A673 (cell line): Measurements from ENCODE around the gene HDAC8. TPM values are rescaled to one million over a fixed set of nuclear protein-coding genes. Genes with fewer than 3 reads are reported as not detected.

Experiments used
- BruUV-seq: library from RNA; stranded (reverse); fragments of 400-500 nt; replicated peaks from 2 replicates; lab custom pipeline; 2021; lab: Mats Ljungman, UMichigan
- CTCF ChIA-PET: fragments of 300-600 bp; sonication (Branson Sonifier 250); formaldehyde crosslinking; loops from one replicate; lab custom pipeline; 2022; ENCODE audit warnings: antibody characterized with exemption; lab: Charles Lee
- POLR2A ChIA-PET: fragments of 300-600 bp; sonication (Branson Sonifier 250); formaldehyde crosslinking; loops from one replicate; lab custom pipeline; 2022; ENCODE audit warnings: antibody characterized with exemption; ENCODE audit not compliant: low non-redundant PET; lab: Charles Lee
- DNase-seq: peaks from one replicate; pipeline ENCODE4 v3.0.0-alpha.2; 2015; ENCODE audit warnings: low spot score
- H3K27ac ChIP-seq: fragments of 200-600 bp; sonication (generic); 2 replicates; pipeline ENCODE4 v1.5.1; 2016; ENCODE audit warnings: mixed run types, low read depth, mild to moderate bottlenecking, mixed read lengths, antibody characterized with exemption, low read length; ENCODE audit not compliant: poor library complexity, severe bottlenecking
- H3K27me3 ChIP-seq: fragments of 200-600 bp; sonication (generic); replicated peaks from 2 replicates; pipeline ENCODE4 v1.6.1; 2017; ENCODE audit warnings: mixed run types, low read depth, mild to moderate bottlenecking, mixed read lengths, antibody characterized with exemption, low read length; ENCODE audit not compliant: insufficient read depth, poor library complexity
- H3K36me3 ChIP-seq: fragments of 200-600 bp; sonication (generic); 2 replicates; pipeline ENCODE4 v1.6.1; 2016; ENCODE audit warnings: mixed run types, mild to moderate bottlenecking, mixed read lengths, antibody characterized with exemption, low read length; ENCODE audit not compliant: insufficient read depth, poor library complexity, severe bottlenecking
- H3K4me1 ChIP-seq: fragments of 200-600 bp; sonication (generic); 2 replicates; pipeline ENCODE4 v1.6.1; 2017; ENCODE audit warnings: mixed run types, mild to moderate bottlenecking, mixed read lengths, antibody characterized with exemption, low read length; ENCODE audit not compliant: insufficient read depth, poor library complexity, severe bottlenecking
- H3K4me3 ChIP-seq: fragments of 200-600 bp; sonication (generic); 2 replicates; pipeline ENCODE4 v1.5.1; 2016; ENCODE audit warnings: low read depth, mixed run types, mild to moderate bottlenecking, mixed read lengths, low read length; ENCODE audit not compliant: poor library complexity, severe bottlenecking
- H3K9me3 ChIP-seq: fragments of 200-600 bp; sonication (generic); 2 replicates; pipeline ENCODE4 v1.6.1; 2016; ENCODE audit warnings: mixed run types, low read depth, mild to moderate bottlenecking, mixed read lengths, antibody characterized with exemption, low read length; ENCODE audit not compliant: poor library complexity, severe bottlenecking
- EZH2 ChIP-seq: fragments of 200-600 bp; sonication (generic); IDR thresholded peaks from 2 replicates; pipeline ENCODE4 v1.6.1; 2017; ENCODE audit warnings: borderline replicate concordance, low read depth, mild to moderate bottlenecking, mixed read lengths, antibody characterized with exemption, low read length; ENCODE audit not compliant: poor library complexity, severe bottlenecking
- intact Hi-C: fragments of 100-400 bp; cut with micrococcal nuclease; formaldehyde crosslinking; loops from one replicate; pipeline ENCODE4 v1.10.0; 2022; ENCODE audit not compliant: unreplicated experiment
- total RNA-seq: library from RNA; stranded (reverse); gene quantifications from 2 replicates; pipeline ENCODE4 v1.2.3, GENCODE V29; 2021
- TF ChIP-seq, protein P1 (sequence below): fragments of 300-800, 200-600 bp; sonication (generic); conservative IDR thresholded peaks from 2 replicates; pipeline ENCODE4 v1.5.1; 2017; ENCODE audit warnings: low read depth, mild to moderate bottlenecking, antibody characterized with exemption, low read length, moderate library complexity, mixed read lengths

The HDAC8 gene
- total RNA-seq, 1 experiment from 2014 or later: 26.0 TPM

DNA sequence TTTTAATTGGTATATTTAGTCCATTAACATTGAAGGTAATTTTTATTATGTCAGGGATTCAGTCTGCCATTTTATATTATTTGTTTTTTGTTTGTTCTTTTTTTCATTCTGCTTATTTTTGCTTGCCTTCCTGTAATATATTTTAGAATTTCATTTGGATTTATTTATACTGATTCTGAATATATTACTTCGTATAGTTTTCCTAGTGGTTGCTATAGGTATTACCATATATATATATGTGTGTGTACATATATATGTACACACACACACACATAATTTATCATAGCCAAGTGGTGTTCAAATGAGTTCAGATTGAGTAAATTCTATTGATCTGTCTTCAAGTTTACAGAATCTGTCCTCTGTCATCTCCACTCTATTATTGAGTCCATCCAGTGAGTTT is 278.1 kb downstream of the HDAC8 start:
- Histone ChIP-seq H3K36me3 (no peaks in the 10 kb centered on the region), H3K4me1 (no peaks in the 10 kb centered on the region), H3K27me3 (peaks cover 27% of the 10 kb centered on the region), H3K27ac (no peak overlapping the region), H3K9me3 (no peaks in the 10 kb centered on the region), H3K4me3 (no peak overlapping the region)
- intact Hi-C loops: no loop called here
- BruUV-seq: no TSS peak
- TF ChIP-seq EZH2: no peak
- TF ChIP-seq, protein P1, sequence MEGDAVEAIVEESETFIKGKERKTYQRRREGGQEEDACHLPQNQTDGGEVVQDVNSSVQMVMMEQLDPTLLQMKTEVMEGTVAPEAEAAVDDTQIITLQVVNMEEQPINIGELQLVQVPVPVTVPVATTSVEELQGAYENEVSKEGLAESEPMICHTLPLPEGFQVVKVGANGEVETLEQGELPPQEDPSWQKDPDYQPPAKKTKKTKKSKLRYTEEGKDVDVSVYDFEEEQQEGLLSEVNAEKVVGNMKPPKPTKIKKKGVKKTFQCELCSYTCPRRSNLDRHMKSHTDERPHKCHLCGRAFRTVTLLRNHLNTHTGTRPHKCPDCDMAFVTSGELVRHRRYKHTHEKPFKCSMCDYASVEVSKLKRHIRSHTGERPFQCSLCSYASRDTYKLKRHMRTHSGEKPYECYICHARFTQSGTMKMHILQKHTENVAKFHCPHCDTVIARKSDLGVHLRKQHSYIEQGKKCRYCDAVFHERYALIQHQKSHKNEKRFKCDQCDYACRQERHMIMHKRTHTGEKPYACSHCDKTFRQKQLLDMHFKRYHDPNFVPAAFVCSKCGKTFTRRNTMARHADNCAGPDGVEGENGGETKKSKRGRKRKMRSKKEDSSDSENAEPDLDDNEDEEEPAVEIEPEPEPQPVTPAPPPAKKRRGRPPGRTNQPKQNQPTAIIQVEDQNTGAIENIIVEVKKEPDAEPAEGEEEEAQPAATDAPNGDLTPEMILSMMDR: 0 out of 2 replicates have a peak, but pooled peaks have one; percentile 33
- CTCF ChIA-PET: no interaction called here
- POLR2A ChIA-PET: no interaction called here
- DNase-seq: no peak

DNA sequence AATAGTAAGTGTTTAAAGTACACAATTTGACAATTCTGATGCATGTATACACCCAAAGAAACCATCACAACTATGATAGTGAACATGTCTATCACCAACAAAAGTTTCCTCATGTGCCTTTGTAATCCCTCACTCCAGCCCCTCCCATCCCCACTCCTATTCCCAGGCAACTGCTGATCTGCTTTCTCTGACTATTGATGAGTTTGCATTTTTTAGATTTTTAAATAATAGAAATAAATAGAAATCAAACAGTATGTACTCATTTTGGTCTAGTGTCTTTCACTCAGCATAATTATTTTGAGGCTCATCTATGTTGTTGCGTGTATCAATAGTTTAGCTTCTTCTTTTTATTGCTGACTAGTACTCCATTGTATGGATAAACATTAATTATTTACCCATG is 290.3 kb downstream of the HDAC8 start:
- intact Hi-C loops: no loop called here
- TF ChIP-seq, protein P1: no peak
- TF ChIP-seq EZH2: no peak
- H3K27me3 ChIP-seq: peaks cover 14% of the 10 kb centered on the region
- POLR2A ChIA-PET: no interaction called here
- CTCF ChIA-PET: no interaction called here
- no peaks in the 10 kb centered on the region for H3K9me3 ChIP-seq
- no TSS peak for BruUV-seq
- no peak for DNase-seq
- H3K27ac ChIP-seq: no peak overlapping the region
- no peak overlapping the region for H3K4me3 ChIP-seq
- H3K36me3 ChIP-seq: no peaks in the 10 kb centered on the region
- no peaks in the 10 kb centered on the region for H3K4me1 ChIP-seq

DNA sequence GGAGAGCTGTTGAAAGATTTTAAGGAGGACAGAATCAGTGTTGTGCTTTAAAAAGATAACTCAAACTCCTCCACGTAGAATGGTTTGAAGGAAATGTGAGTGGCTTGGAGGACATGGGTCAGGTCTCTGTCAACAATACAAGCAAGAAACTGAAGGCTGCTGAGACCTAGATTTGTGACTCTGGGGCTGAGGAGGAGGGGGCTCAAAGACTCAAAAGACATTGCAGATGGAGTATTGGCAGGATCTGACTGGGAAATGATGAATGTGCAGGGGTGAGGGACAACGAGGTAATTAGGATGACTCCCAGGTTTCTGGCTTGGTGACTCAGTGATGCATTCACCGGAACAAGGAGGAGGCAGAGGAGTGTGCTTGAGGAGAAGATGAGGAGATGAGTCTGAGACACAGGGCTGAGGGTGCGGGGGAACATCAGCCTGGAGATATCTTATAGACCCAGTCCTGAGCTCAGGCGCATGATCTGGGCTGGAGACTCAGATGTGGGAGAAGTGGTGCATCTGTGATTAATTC is 292.3 kb downstream of the HDAC8 start:
- ChIA-PET POLR2A (no interaction called here), CTCF (no interaction called here)

More for the DNA sequence above, 292.3 kb downstream of the HDAC8 start:
- Histone ChIP-seq H3K4me3 (no peak overlapping the region), H3K4me1 (no peaks in the 10 kb centered on the region), H3K27me3 (peaks cover 8% of the 10 kb centered on the region), H3K36me3 (peaks cover 12% of the 10 kb centered on the region), H3K27ac (no peak overlapping the region), H3K9me3 (no peaks in the 10 kb centered on the region)
- intact Hi-C loops: no loop called here
- no TSS peak for BruUV-seq
- no peak for DNase-seq
- TF ChIP-seq, protein P1: no peak
- TF ChIP-seq EZH2: no peak

Other genes with a start within 250 kb of the HDAC8 start
- 10.5 and 13.6 TPM in 2 replicates for gene PHKA1, start 141.5 kb upstream of the HDAC8 start, total RNA-seq
- not detected in 2 replicates for gene DMRTC1B, start 204.0 kb upstream of the HDAC8 start, total RNA-seq
- not detected in 2 replicates for gene FAM236B, start 209.8 kb upstream of the HDAC8 start, total RNA-seq
- gene FAM236D, start 235.4 kb upstream of the HDAC8 start, total RNA-seq: not detected in 2 replicates